SU-DHL-6 (cell line): ENCODE results near the gene TFG.
"Not testable (repeated sequence)": the region's sequence is repeated elsewhere in the genome, so short reads cannot be mapped to it uniquely, and the experiment has no call there.

Source experiments
- CTCF ChIP-seq: fragments of 200-600 bp; sonication (generic); IDR thresholded peaks from one replicate; pipeline ENCODE4 v1.5.1; 2017; ENCODE audit warnings: antibody characterized with exemption, mild to moderate bottlenecking, low read length, moderate library complexity; ENCODE audit not compliant: insufficient read depth, poor library complexity, severe bottlenecking
- EZH2phosphoT487 ChIP-seq: fragments of 200-600 bp; sonication (generic), shearing (Covaris generic); conservative IDR thresholded peaks from 2 replicates; pipeline ENCODE4 v1.6.1; 2018; ENCODE audit warnings: mild to moderate bottlenecking, antibody characterized with exemption, low read length, moderate library complexity, mixed read lengths

GRCh38 chr3:100661294-100661693 lies 48.0 kb upstream of the TFG start:
- not testable (repeated sequence) for TF ChIP-seq CTCF, EZH2phosphoT487
